NOMO-1 treated with DMSO at 0.1 percent for 48 hours (cell line): ENCODE measurements around the gene IGLL5.
"Not testable (repeated sequence)": the region's sequence is repeated elsewhere in the genome, so short reads cannot be mapped to it uniquely, and the experiment has no call there.

Experiments
- DNase-seq: peaks from one replicate; lab custom pipeline; 2025; ENCODE audit not compliant: unreplicated experiment; lab: John Stamatoyannopoulos, UW

The IGLL5 gene

DNA sequence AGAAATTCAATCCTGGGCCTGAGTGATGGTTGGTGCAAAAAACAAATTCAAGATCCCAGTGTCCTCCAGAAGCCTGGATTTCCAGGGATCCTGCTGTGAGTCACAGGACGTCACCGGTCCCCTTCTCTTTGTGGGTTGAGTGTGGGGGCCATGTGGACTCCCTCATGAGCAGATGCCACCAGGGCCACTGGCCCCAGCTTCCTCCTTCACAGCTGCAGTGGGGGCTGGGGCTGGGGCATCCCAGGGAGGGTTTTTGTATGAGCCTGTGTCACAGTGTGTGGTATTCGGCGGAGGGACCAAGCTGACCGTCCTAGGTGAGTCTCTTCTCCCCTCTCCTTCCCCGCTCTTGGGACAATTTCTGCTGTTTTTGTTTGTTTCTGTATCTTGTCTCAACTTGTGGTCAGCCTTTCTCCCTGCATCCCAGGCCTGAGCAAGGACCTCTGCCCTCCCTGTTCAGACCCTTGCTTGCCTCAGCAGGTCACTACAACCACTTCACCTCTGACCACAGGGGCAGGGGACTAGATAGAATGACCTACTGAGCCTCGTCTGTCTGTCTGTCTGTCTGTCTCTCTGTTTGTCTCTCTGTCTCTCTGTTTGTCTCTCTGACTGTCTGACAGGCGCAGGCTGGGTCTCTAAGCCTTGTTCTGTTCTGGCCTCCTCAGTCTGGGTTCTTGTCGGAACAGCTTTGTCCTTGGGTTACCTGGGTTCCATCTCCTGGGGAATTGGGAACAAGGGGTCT is 11.9 kb downstream of the IGLL5 start:
- DNase-seq, result not testable (repeated sequence)

GRCh38 chr22:22900527-22901205 is 13.1 kb downstream of the IGLL5 start:
- not testable (repeated sequence) for DNase-seq

DNA sequence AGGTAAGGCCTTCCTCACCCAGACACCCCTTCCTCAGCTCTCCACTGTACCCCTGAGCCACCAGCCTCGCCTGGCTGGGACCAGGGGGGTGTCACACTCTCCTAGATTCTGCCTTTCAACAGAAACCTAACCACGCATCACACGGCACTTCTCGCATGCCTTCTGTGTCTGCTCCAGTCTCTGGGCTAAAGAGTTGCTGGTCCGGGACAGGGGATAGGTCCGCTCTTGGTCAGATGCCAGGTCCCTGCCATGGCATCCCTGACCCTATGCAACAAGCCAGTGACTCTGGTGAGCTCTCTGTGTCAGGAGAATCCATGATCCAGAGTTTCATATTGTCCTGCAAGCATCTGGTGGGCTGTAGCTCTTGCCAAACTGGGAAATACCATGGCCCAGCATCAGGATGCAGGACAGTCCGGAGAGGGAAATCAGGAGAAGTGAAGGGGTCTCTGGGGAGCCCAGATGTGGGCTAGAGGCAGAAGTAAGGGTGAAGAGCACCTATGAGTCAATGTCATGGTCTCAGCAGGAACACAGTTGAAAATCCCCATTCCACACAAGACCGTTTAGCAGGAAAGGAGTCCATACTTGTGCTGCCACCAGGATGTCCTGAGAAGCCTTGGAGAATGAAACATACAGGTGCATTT is 14.1 kb downstream of the IGLL5 start:
- DNase-seq, result no peak

DNA sequence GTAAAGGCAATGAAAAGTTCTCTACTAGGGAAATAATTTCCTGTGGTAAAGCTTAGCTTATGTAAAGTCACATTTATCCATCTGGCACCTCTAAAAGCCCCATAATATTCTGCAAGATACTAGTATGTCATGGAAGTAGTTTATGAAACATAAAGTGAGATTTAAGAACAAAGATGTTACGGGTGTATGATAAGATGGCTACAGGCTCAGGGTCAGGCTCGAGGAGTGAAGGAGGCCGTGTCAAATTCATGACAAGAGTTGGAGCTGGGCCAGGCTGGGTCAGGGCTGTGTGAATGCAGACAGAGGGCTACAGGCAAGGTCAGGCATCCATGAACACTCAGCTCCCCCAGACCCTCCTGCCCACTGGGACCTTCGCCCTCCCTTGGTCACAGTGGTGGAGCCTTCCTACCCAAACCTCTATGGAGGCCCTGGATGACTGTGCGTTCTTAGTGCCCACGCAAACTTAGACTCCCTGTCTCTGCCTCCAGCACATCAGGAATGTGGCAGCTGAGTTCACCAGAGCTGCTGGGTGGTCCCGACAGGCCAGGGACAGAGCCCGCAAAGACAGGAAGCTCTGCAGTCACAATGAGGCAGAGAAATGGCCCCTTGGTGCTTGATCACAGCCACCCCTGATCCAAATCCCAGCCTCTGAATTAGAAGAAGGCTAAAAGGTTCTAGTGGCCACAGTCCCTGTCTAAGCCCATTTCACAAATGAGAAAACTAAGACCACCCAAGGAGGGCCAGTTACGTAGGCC is 14.8 kb downstream of the IGLL5 start:
- DNase-seq, result no peak

DNA sequence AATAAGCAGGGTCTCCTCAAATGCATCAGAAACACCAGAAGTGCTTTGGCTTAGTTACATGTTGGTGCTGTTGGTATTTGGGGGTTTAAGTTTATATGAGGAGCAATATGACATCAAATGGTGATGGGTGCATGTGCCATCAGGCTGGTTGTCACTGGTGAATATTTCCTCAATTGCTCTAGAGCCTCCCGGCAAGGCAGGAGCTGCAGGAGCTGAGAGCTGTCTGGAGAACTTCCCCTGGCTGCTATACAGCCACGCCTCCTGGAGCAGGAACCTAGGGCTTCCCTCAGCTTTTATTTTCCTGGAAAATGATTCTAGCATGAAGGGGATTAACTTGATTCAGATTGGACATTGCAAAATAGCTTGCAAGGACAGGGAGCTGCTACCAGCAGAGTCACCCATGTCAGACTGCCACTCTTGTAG is 15.8 kb downstream of the IGLL5 start:
- no peak for DNase-seq

- DNase-seq, result not testable (repeated sequence)
Observed at GRCh38 chr22:22903781-22904192, 16.2 kb downstream of the IGLL5 start.

GRCh38 chr22:22904736-22905135 is 17.1 kb downstream of the IGLL5 start:
- DNase-seq, result not testable (repeated sequence)

- DNase-seq, result not testable (repeated sequence)
Observed at GRCh38 chr22:22906391-22906790, 18.8 kb downstream of the IGLL5 start.

DNA sequence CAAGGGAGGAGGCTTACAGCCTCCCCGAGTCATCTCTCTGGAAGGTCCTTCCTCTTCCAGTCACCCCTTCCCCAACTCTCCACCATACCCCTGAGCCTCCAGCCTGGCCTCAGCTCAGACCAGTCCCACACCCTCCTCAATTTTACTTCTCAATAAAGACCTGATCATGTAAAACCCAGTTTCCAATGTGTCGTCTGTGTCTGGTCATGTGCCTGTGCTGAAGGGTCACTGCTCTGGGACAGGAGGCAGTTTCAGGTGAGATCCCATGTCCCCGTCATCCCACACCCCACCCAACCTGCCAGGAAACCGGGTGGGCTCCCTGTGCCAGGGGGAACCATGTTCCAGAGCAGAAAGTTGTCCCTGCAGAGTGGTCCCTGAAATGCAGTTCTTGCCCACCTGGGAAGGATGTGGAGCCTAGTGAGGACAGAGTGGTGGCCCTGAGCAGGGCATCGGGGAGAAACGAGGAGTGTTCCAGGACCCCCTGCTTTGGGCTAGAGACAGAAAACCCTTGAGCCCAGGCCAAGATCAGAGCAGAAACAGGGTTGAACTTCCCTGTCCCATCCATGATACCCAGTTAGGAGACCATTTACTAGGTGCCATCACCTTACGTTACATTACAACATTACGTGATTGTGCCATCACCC is 19.4 kb downstream of the IGLL5 start:
- DNase-seq, result no peak

DNA sequence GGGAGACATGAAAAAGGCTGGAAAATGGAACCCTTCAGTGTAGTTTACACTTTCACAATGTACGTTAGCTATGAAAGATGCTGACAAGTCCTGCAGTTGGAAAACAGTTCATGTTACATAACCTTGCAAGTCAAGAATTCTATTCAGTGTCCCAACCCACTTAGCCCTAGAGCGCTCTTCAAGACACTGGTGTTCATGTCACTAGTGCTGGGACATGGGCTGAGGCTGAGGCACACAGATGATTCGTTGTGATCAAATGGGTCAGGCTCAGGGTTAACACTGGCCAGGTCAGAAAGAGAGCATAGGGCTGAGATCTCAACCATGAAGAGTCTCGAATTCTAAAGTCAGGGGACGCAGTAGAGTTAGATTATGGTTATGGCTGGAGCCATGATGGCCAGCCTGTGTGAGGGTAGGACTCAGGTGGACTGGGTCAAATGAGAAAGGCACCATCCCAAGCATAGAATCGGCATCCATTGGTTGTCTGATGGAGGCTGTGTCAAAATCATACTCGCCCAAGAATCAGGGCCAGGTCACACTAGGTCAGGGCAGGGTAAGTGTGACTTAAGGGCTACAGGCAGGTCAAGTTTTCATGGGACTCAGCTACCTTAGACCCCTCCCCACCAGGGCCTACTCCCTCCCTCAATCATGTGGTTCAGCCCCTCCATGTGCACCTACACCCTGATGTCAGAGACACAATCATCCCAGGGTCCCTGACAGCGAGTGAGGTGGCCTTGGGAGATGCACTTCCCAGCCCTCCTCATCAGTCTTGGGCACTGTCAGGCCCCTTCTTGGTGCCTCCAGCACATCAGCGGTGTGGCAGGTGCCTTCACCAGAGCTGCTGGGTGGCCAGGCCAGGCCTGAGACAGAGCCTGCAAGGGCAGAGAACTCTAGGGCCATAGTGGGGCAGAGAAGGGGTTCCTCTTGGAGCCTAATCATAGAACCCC is 20.2 kb downstream of the IGLL5 start:
- no peak for DNase-seq

- DNase-seq, result no peak
Observed at GRCh38 chr22:22908495-22908861, 20.9 kb downstream of the IGLL5 start.

GRCh38 chr22:22908941-22909604 is 21.5 kb downstream of the IGLL5 start:
- no peak for DNase-seq

DNA sequence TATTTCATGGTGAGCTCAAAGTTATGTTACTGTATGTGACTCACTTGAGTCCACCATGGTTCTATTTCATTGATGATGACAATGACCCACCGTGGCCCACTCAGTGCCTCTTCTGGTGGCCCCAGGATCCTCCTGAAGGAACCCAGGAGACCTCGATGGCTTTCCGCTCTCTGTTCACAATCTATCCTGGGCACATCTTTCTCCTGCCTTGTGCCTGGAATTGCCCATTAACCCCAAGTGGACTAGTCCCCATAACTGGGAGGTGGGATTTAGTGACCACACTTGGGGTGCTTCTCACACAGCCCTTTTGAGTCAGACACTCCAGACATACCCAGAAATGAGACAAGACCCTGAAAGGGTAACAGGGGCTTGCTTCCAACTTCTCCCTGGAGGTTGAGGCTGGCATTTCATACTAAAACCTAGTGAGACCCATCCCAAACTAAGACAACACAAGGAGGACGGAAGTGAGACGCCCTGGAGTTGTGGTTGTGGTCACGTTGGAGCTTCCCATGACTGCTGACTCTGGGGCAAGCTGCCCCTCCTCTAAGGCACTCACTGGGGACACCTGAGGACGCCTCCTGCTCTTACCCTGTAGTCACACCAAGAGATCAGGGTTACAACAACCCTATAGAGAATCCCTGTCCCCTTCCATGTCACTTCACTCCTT is 22.1 kb downstream of the IGLL5 start:
- DNase-seq, result no peak

- no peak for DNase-seq
Observed at GRCh38 chr22:22910272-22911240, 22.9 kb downstream of the IGLL5 start.

DNA sequence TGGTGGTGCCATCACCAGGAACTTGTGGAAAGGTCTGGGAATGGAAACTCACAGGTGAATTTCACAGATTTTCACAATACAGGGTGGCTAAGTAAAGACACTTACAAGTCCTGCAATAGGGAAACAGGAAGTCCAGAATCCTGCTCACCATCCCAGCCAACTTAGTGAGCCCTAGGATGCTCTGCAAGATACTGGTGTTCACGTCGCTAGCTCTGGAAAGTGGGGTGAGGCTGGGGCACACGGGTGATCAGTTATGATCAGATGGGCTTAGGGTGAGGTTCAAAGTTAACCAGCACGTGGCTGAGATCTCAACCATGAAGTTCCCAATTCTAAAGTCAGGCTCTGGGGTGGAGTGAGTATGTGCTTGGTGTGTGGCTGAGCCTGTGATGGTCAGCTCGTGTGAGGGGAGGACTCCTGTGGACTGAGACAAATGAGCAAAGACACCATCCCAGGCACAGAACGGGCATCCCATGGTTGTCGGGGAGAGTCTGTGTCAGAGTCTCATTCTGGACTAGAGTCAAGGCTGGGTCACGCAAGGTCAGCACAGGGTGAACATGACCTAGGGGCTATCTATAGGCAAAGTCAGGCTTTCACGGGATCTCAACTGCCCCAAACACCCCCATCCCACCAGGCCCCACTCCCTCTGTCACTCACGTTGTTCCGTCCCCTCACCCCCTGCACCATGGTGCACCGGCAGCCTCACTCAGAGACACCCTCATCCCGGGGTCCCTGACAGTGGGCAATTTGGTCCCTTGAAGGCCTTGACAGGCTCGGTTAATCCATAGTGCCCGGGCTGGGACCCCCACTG is 23.9 kb downstream of the IGLL5 start:
- DNase-seq, result no peak

GRCh38 chr22:22912135-22912987 is 24.7 kb downstream of the IGLL5 start:
- DNase-seq, result no peak
